ENCODE data around the gene NR2C2.

The NR2C2 gene

DNA sequence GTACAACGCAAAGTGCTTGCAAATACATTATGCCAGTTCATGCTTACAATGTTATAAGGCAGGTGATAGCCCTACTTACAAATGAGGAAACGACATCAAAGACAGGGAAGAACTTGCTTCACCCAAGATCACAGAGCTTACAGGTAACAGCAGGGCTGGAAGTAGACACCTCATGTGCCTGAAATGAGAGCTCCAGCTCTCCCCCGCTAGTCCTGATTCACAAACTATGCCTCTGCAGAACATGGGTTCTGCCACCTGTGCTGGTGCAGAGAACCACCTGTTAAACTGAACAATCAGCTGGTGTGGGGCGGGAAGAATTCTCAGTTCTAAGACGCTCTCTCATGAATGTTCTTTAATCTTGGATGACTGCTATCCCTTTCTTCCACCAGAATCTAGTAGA lies 144.2 kb downstream of the NR2C2 start:
- DNase-seq (ENCODE audit: insufficient read length, low spot score) (no peak), FAIRE-seq (no peak)
- no peak for TF ChIP-seq POLR2A (IDR thresholded peaks at IDR 0.05; ENCODE audit: low read depth, low read length)

DNA sequence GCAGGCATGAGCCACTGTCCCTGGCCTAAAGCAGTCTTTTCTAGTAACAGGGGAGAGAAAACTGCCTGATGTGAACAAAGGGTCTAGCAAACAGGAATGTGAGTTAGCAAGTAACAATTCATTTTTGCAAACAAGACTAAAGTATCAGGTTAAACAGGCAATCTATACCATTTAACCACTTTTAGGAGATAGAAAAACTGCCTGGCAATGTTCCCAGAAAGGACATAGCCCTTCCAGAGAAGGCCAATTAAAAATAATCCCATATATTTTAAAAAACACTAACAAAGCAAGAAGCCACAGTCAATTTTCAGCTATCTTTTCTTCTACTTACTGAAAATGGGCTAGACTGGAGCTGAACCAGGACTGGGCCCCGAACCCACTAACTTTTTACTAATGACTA lies 145.3 kb downstream of the NR2C2 start:
- DNase-seq (ENCODE audit: insufficient read length, low spot score) = no peak
- TF ChIP-seq POLR2A (IDR thresholded peaks at IDR 0.05; ENCODE audit: low read depth, low read length) = no peak
- no peak for FAIRE-seq

DNA sequence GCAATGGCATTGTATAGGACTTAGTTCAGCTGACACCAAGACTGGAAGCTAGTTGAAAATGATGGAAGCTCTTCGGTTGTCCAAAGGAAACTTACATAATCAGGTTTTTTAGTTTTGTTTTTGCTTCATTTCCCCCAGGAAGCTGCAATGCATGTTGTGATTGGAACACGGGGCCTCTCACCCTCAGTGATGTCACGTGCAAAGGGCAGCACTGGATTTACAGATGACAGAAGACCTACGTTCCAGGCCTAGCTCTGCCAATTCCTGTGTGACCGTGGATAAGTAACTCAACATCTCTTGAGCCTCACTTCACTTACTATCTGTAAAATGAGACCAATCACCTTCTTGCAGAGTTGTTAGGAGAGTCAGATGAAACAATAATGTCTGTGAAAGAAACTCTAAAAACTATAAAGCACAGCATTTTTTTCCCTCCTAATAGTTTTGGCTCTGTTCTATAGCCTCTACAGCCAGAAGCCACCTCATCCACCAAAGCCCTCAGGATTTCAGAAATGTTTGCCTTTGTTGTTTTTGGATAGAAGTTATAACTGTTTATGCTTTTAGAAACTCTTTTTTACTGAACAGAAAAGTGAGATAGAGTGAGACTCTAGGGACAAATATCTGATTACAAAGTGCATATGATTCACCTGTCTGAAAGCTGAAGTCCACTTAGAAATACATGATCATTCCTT lies 146.9 kb downstream of the NR2C2 start:
- no peak for TF ChIP-seq POLR2A (IDR thresholded peaks at IDR 0.05; ENCODE audit: low read depth, low read length)
- no peak for FAIRE-seq
- DNase-seq (ENCODE audit: insufficient read length, low spot score) = no peak

DNA sequence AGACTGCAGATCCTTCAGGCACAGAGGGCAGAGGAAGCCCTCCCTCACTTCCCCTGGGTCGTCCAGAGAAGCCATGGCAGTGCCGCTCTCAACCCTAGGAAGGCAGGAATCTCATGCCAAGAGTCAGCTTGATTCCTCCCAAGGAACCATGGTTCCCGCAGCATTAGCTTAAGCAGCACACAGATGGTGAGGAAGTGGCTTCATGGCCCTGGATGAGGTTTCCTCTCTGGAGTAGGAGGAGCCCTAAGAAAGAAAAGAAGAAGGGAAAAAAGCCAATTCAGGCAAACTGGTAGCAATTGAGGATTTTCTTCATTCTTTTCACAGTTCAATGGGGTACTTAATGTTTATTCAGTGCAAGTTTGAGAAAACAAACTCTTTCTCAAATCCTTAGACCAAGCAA lies 148.7 kb downstream of the NR2C2 start:
- no peak for FAIRE-seq
- TF ChIP-seq POLR2A (IDR thresholded peaks at IDR 0.05; ENCODE audit: low read depth, low read length) = no peak
- DNase-seq (ENCODE audit: insufficient read length, low spot score) = no peak

DNA sequence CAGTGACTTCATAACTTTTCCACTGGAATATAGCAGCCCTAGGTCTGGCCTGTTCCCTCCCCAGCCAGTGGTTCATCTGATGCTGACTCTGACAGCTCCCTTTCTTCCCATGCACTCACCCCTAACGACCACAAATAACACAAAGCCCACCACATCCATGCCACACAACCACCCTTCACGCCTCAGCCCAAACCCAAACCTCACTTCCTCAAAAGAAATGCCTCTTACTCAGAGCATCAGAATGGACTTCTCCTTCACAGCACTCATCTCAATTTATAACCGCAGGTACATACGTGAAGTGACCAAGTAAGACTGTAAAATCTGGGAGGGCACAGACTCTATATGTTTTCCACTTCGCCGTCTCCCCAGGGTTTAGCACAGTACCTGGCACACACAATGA lies 150.5 kb downstream of the NR2C2 start:
- DNase-seq (ENCODE audit: insufficient read length, low spot score) = no peak
- TF ChIP-seq POLR2A (IDR thresholded peaks at IDR 0.05; ENCODE audit: low read depth, low read length) = no peak
- no peak for FAIRE-seq

Data from H54 (cell line).